ENCODE data around the gene LAYN.

The LAYN gene

GRCh38 chr11:111542606-111543275 is 2.2 kb downstream of the LAYN start:
- H3K27ac ChIP-seq = no peak overlapping the region
- ChIA-PET POLR2A (ENCODE audit: low non-redundant PET) (no interaction called here), CTCF (no interaction called here)
- no peak for DNase-seq (ENCODE audit: low spot score)
- TF ChIP-seq, protein P1, sequence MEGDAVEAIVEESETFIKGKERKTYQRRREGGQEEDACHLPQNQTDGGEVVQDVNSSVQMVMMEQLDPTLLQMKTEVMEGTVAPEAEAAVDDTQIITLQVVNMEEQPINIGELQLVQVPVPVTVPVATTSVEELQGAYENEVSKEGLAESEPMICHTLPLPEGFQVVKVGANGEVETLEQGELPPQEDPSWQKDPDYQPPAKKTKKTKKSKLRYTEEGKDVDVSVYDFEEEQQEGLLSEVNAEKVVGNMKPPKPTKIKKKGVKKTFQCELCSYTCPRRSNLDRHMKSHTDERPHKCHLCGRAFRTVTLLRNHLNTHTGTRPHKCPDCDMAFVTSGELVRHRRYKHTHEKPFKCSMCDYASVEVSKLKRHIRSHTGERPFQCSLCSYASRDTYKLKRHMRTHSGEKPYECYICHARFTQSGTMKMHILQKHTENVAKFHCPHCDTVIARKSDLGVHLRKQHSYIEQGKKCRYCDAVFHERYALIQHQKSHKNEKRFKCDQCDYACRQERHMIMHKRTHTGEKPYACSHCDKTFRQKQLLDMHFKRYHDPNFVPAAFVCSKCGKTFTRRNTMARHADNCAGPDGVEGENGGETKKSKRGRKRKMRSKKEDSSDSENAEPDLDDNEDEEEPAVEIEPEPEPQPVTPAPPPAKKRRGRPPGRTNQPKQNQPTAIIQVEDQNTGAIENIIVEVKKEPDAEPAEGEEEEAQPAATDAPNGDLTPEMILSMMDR (conservative IDR thresholded peaks at IDR 0.05; ENCODE audit: low read depth) = no peak

DNA sequence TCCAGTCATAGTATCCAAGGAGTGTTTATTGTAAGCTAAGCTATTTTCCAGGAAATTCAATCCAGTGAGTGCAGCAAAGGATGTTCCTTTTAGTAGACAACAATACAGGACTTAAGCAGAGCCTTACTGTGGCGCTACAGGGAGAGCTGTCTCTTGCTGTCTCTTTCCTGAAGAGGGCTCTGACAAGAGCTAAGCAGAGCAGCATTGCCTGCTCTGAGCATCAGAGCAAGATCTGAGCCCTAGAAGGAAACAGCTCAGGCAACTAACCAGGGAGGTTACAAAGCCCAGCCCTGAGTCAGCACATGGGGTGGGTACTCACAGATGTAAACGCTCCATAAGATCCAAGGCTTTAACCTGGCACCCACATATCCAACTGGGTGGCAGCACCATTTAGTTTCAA is 8.0 kb downstream of the LAYN start:
- POLR2A ChIA-PET (ENCODE audit: low non-redundant PET) = no interaction called here
- CTCF ChIA-PET = no interaction called here

DNA sequence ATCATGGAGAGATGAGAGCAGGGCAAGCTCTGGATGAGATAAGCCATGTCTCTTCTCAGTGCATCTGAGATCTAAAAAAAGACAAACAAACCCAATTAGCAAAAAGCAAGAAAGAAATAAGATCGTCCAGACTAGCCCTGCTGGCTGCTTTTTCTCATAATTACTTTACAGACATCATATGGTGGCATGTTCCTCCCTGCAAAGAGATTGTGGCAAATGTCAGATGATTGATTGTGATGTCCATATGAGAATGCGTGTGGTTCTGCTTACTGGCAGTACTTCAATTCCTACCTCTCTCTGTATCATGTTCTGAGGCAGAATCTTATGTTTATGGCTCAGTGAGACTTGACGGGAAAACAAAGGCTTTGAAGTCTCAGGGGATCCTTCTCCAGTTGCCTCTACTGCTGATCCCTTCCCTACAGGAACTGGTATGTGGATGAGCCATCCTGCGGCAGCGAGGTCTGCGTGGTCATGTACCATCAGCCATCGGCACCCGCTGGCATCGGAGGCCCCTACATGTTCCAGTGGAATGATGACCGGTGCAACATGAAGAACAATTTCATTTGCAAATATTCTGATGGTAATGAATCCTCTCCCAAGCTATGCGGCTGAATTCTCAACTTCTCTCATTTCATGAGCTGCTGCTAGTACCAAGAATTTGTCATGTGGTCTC is 8.8 kb downstream of the LAYN start:
- TF ChIP-seq, protein P1 (conservative IDR thresholded peaks at IDR 0.05; ENCODE audit: low read depth) = no peak
- POLR2A ChIA-PET (ENCODE audit: low non-redundant PET) = no interaction called here
- CTCF ChIA-PET = no interaction called here
- no peak overlapping the region for H3K27ac ChIP-seq
- no peak for DNase-seq (ENCODE audit: low spot score)

More for the DNA sequence above, 8.0 kb downstream of the LAYN start:
- TF ChIP-seq, protein P1 (conservative IDR thresholded peaks at IDR 0.05; ENCODE audit: low read depth) = no peak
- no peak overlapping the region for H3K27ac ChIP-seq
- no peak for DNase-seq (ENCODE audit: low spot score)

GRCh38 chr11:111549869-111550203 is 9.3 kb downstream of the LAYN start:
- POLR2A ChIA-PET (ENCODE audit: low non-redundant PET) = no interaction called here
- CTCF ChIA-PET = no interaction called here
- DNase-seq (ENCODE audit: low spot score) = no peak
- TF ChIP-seq, protein P1 (conservative IDR thresholded peaks at IDR 0.05; ENCODE audit: low read depth) = no peak
- no peak overlapping the region for H3K27ac ChIP-seq

GRCh38 chr11:111550258-111550657 is 9.7 kb downstream of the LAYN start:
- TF ChIP-seq, protein P1 (conservative IDR thresholded peaks at IDR 0.05; ENCODE audit: low read depth) = no peak
- no peak overlapping the region for H3K27ac ChIP-seq
- DNase-seq (ENCODE audit: low spot score) = no peak
- ChIA-PET CTCF (no interaction called here), POLR2A (ENCODE audit: low non-redundant PET) (no interaction called here)

DNA sequence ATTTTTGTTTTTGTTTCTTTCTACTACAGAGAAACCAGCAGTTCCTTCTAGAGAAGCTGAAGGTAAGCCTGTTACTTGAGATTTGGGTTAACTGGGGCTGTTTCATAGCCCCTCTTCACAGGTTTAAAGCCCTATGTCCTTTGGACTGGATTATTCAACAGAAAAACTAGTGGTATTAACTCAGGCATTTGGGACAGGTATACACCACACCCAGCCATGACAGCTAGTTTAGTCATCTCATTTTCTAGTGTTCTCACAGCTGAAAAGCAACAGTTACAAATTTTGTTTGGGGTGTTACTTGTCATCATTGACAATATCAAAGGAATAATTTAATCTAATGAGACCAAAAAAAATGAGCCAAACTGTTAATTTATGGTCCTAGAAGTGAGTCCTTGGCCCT is 14.0 kb downstream of the LAYN start:
- TF ChIP-seq, protein P1 (conservative IDR thresholded peaks at IDR 0.05; ENCODE audit: low read depth) = no peak
- CTCF ChIA-PET = interaction anchor here (0.7 to 1.5 kb wide), 2 partner anchors 14 to 100 kb away, joined by 3 to 7 read pairs; partner anchors contain the start of gene LAYN
- DNase-seq (ENCODE audit: low spot score) = peak; percentile 80
- POLR2A ChIA-PET (ENCODE audit: low non-redundant PET) = interaction anchor here (0.5 kb wide), 1 partner anchor 206 kb away, joined by 3 read pairs; no protein-coding TSS in a partner anchor
- H3K27ac ChIP-seq = no peak overlapping the region
